HG02610 (cell line): ENCODE measurements around the gene FGGY.
"Not testable (repeated sequence)": the region's sequence is repeated elsewhere in the genome, so short reads cannot be mapped to it uniquely, and the experiment has no call there.

Experiments
- ATAC-seq: cut with Tn5 transposase; IDR thresholded peaks from one replicate; pipeline ENCODE4 v1.9.1; 2021; ENCODE audit warnings: mild to moderate bottlenecking, moderate library complexity; ENCODE audit not compliant: unreplicated experiment

Gene FGGY

GRCh38 chr1:59689730-59690129 is 392.8 kb downstream of the FGGY start:
- no peak for ATAC-seq

GRCh38 chr1:59690171-59690930 is 393.5 kb downstream of the FGGY start:
- ATAC-seq = no peak

- ATAC-seq = no peak
Observed at GRCh38 chr1:59691261-59691660, 394.4 kb downstream of the FGGY start.

GRCh38 chr1:59692591-59692990 is 395.7 kb downstream of the FGGY start:
- ATAC-seq = no peak

GRCh38 chr1:59693406-59693805 is 396.5 kb downstream of the FGGY start:
- ATAC-seq = no peak

GRCh38 chr1:59695252-59695651 is 398.4 kb downstream of the FGGY start:
- ATAC-seq = no peak

GRCh38 chr1:59696421-59697115 is 399.7 kb downstream of the FGGY start:
- ATAC-seq = peak; percentile 40

GRCh38 chr1:59697150-59697800 is 400.4 kb downstream of the FGGY start:
- ATAC-seq = peak; percentile 66

GRCh38 chr1:59698386-59698785 is 401.5 kb downstream of the FGGY start:
- ATAC-seq = no peak

- no peak for ATAC-seq
Observed at GRCh38 chr1:59699227-59699847, 402.4 kb downstream of the FGGY start.

- no peak for ATAC-seq
Observed at GRCh38 chr1:59701376-59701775, 404.5 kb downstream of the FGGY start.

GRCh38 chr1:59703226-59703917 is 406.5 kb downstream of the FGGY start:
- no peak for ATAC-seq

- no peak for ATAC-seq
Observed at GRCh38 chr1:59703918-59704378, 407.1 kb downstream of the FGGY start.

GRCh38 chr1:59704716-59705115 is 407.8 kb downstream of the FGGY start:
- ATAC-seq = no peak

GRCh38 chr1:59705466-59706302 is 408.8 kb downstream of the FGGY start:
- ATAC-seq = no peak

- no peak for ATAC-seq
Observed at GRCh38 chr1:59706303-59706599, 409.4 kb downstream of the FGGY start.

- ATAC-seq = no peak
Observed at GRCh38 chr1:59707178-59707791, 410.4 kb downstream of the FGGY start.

GRCh38 chr1:59709333-59709732 is 412.4 kb downstream of the FGGY start:
- no peak for ATAC-seq

GRCh38 chr1:59710920-59711319 is 414.0 kb downstream of the FGGY start:
- ATAC-seq = not testable (repeated sequence)

- no peak for ATAC-seq
Observed at GRCh38 chr1:59714219-59714618, 417.3 kb downstream of the FGGY start.
